ENCODE results near the gene ZNF573. TPM values are rescaled to one million over a fixed set of nuclear protein-coding genes. Genes with fewer than 3 reads are reported as not detected.

Gene ZNF573
- polyA plus RNA-seq, 3 donors: 1.1 to 3.1 (median 1.5) TPM

DNA sequence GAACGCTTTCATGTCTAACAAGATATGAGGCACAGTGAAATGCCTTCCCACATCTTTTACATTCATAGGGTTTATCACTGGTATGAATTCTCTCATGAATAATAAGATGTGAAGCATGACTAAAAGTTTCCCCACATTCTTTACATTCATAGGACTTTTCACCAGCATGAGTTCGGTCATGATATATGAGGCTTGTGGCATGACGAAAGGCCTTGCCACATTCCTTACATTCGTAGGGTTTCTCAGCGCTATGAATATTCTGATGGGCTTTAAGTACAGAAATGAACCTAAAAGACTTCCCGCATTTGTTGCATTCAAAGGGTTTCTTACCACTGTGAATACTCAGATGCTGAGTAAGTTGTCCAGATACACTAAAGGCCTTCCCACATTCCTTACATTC lies 81.2 kb downstream of the ZNF573 start:
- H4K20me1 ChIP-seq (ENCODE audit: insufficient read depth, low read length): no peaks in the 10 kb centered on the region
- Mint-ChIP-seq H3K4me1 (no peaks in the 10 kb centered on the region), H3K27me3 (ENCODE audit: low read depth in 3 of 3) (peaks cover 0 to 1% (median under 1%) of the 10 kb centered on the region in 3 donors), H3K4me3 (no peak overlapping the region), H3K27ac (no peak overlapping the region), H3K36me3 (peaks cover 12 to 28% of the 10 kb centered on the region in 2 donors), H3K9me3 (peaks cover 39 to 82% (median 61%) of the 10 kb centered on the region in 7 donors)
- no peak overlapping the region for H3K27ac ChIP-seq (ENCODE audit: low read depth in 1 of 2, low read length in 2 of 2)
- peaks cover 0 to 24% of the 10 kb centered on the region in 2 donors for H3K36me3 ChIP-seq (replicated peaks in 1 of 2; ENCODE audit: control insufficient read depth in 1 of 2, insufficient read depth in 2 of 2, low read length in 2 of 2)
- DNase-seq: no peak
- WGBS (ENCODE audit: insufficient coverage): no CpG with 5 or more reads among the region's 6 CpGs
- no peaks in the 10 kb centered on the region for H3K4me1 ChIP-seq (ENCODE audit: control insufficient read depth in 1 of 2, insufficient read depth in 2 of 2, low read length in 2 of 2)
- H3K9me3 ChIP-seq (replicated peaks in 1 of 2; ENCODE audit: control insufficient read depth in 1 of 2, insufficient read depth in 1 of 2, low read length in 2 of 2): peaks cover 47 to 84% of the 10 kb centered on the region in 2 donors
- no peak overlapping the region for H2AFZ ChIP-seq (ENCODE audit: insufficient read depth, low read depth, low read length, poor library complexity, severe bottlenecking)
- intact Hi-C loops (cut with micrococcal nuclease): no loop called here
- H3K4me2 ChIP-seq (replicated peaks; ENCODE audit: extremely low read depth, low read length, poor library complexity, severe bottlenecking): no peak overlapping the region
- no peak for TF ChIP-seq CTCF (IDR thresholded peaks at IDR 0.05)
- no peaks in the 10 kb centered on the region for H3K27me3 ChIP-seq (ENCODE audit: control insufficient read depth in 2 of 2, insufficient read depth in 2 of 2, low read length in 2 of 2)
- no peak overlapping the region for H3K4me3 ChIP-seq (replicated peaks in 1 of 3; ENCODE audit: low read depth in 2 of 3, low read length in 3 of 3)
- H3K79me2 ChIP-seq (ENCODE audit: insufficient read depth, low read length): no peaks in the 10 kb centered on the region
- H3K9ac ChIP-seq (ENCODE audit: insufficient read depth, low read length, poor library complexity, severe bottlenecking): no peak overlapping the region

DNA sequence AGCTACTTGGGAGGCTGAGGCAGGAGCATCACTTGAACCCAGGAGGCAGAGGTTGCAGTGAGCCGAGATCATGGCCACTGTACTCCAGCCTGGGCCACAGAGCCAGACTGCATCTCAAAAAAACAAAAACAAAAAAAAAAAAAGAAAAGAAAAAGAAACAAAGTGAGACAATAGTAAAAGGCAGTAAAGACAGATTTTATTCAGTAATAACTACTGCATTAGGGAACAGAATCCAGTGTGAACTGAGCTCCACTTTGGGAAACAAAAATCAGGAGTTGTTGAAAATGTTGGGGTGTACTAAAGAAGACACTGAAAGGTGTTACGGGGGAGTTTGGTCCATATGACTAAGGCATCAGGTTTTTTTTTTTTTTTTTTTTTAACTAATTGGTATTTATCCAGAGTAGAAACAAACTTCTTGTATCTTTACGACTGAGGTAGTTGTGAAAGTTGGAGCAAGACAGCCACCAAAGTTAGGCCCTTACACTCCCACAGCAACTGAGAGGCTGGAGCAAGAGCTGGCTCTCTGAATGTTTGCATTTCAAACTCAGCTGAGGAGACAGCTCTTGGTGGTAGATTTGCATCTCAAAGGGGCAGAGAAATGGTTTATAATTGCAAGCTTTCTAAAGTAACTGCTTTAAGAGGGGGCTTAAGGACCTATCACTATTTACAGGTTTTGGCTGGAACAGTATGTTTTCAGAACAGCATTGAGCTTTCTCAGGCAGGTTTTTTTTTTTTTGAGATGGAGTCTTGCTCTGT lies 84.1 kb downstream of the ZNF573 start:
- Histone ChIP-seq H3K27me3 (ENCODE audit: control insufficient read depth in 2 of 2, insufficient read depth in 2 of 2, low read length in 2 of 2) (no peaks in the 10 kb centered on the region), H2AFZ (ENCODE audit: insufficient read depth, low read depth, low read length, poor library complexity, severe bottlenecking) (no peak overlapping the region), H3K27ac (ENCODE audit: low read depth in 1 of 2, low read length in 2 of 2) (no peak overlapping the region), H3K9me3 (replicated peaks in 1 of 2; ENCODE audit: control insufficient read depth in 1 of 2, insufficient read depth in 1 of 2, low read length in 2 of 2) (peaks cover 56 to 83% of the 10 kb centered on the region in 2 donors), H3K79me2 (ENCODE audit: insufficient read depth, low read length) (no peaks in the 10 kb centered on the region), H3K36me3 (replicated peaks in 1 of 2; ENCODE audit: control insufficient read depth in 1 of 2, insufficient read depth in 2 of 2, low read length in 2 of 2) (peaks cover 0 to 24% of the 10 kb centered on the region in 2 donors), H4K20me1 (ENCODE audit: insufficient read depth, low read length) (no peaks in the 10 kb centered on the region), H3K4me1 (ENCODE audit: control insufficient read depth in 1 of 2, insufficient read depth in 2 of 2, low read length in 2 of 2) (peaks cover 7 to 9% of the 10 kb centered on the region in 2 donors), H3K9ac (ENCODE audit: insufficient read depth, low read length, poor library complexity, severe bottlenecking) (no peak overlapping the region), H3K4me3 (replicated peaks in 1 of 3; ENCODE audit: low read depth in 2 of 3, low read length in 3 of 3) (no peak overlapping the region), H3K4me2 (replicated peaks; ENCODE audit: extremely low read depth, low read length, poor library complexity, severe bottlenecking) (no peak overlapping the region)
- H3K27me3 Mint-ChIP-seq (ENCODE audit: low read depth in 3 of 3): peaks cover 1 to 10% (median 7%) of the 10 kb centered on the region in 3 donors
- intact Hi-C loops (cut with micrococcal nuclease): no loop called here
- H3K4me1 Mint-ChIP-seq: peaks cover 9% of the 10 kb centered on the region
- H3K36me3 Mint-ChIP-seq: peaks cover 11 to 14% of the 10 kb centered on the region in 2 donors
- no peak overlapping the region for H3K27ac Mint-ChIP-seq
- DNase-seq: no peak
- peaks cover 33 to 74% (median 64%) of the 10 kb centered on the region in 7 donors for H3K9me3 Mint-ChIP-seq
- WGBS (ENCODE audit: insufficient coverage): no CpG with 5 or more reads among the region's 3 CpGs
- no peak overlapping the region for H3K4me3 Mint-ChIP-seq
- no peak for TF ChIP-seq CTCF (IDR thresholded peaks at IDR 0.05)
